Measurements from ENCODE around the gene TSPAN3. TPM values are rescaled to one million over a fixed set of nuclear protein-coding genes. Genes with fewer than 3 reads are reported as not detected.
A peak's percentile ranks its signal among the peaks of the same experiment; 100 is the strongest.

TSPAN3 gene
- total and polyA plus RNA-seq, 8 donors = 319 to 645 (median 360) TPM

GRCh38 chr15:76996526-76997401 is 74.1 kb downstream of the TSPAN3 start:
- Histone ChIP-seq H3K4me3 (peak overlapping the region; percentile 5 to 50), H3K36me3 (peaks cover 0 to 4% of the 10 kb centered on the region in 2 donors), H3K9me3 (no peaks in the 10 kb centered on the region), H3K4me1 (peaks cover 0 to 87% of the 10 kb centered on the region in 2 donors), H3K27ac (peak overlapping the region in 1 of 2 donors; percentile 94), H3K27me3 (no peaks in the 10 kb centered on the region)
- ATAC-seq = peak; percentile 41
- intact Hi-C loops (cut with DNase I) = no loop called here
- TF ChIP-seq CTCF (IDR thresholded peaks at IDR 0.05) = no peak
- DNase-seq = peak in 3 of 4 donors; percentile 50 to 85 (median 53)

GRCh38 chr15:76996076-76996525 is 74.8 kb downstream of the TSPAN3 start:
- Histone ChIP-seq H3K4me3 (peak overlapping the region; percentile 5 to 50), H3K9me3 (no peaks in the 10 kb centered on the region), H3K27ac (peak overlapping the region; percentile 65 to 94), H3K27me3 (no peaks in the 10 kb centered on the region), H3K36me3 (peaks cover 0 to 4% of the 10 kb centered on the region in 2 donors), H3K4me1 (peaks cover 0 to 88% of the 10 kb centered on the region in 2 donors)
- ATAC-seq (no peak), DNase-seq (no peak)
- intact Hi-C loops (cut with DNase I) = no loop called here
- no peak for TF ChIP-seq CTCF (IDR thresholded peaks at IDR 0.05)

GRCh38 chr15:76994971-76995945 is 75.7 kb downstream of the TSPAN3 start, which contains the start of gene PSTPIP1:
PSTPIP1 (plus strand) TSS chr15:76995126; CDS start chr15:76995574, 448 bp downstream.
- ATAC-seq (peak; percentile 49), DNase-seq (peak in 3 of 4 donors; percentile 48 to 92 (median 60))
- TF ChIP-seq CTCF (IDR thresholded peaks at IDR 0.05) = no peak
- Histone ChIP-seq H3K9me3 (no peaks in the 10 kb centered on the region), H3K4me3 (peak within 1 kb of the TSS; percentile 5 to 50), H3K27ac (peak within 1 kb of the TSS; percentile 65 to 94), H3K4me1 (peaks cover 0 to 90% of the 10 kb centered on the region in 2 donors), H3K36me3 (peaks cover 0 to 4% of the 10 kb centered on the region in 2 donors), H3K27me3 (no peaks in the 10 kb centered on the region)
- intact Hi-C loops (cut with DNase I) = no loop called here

GRCh38 chr15:76994496-76994895 is 76.4 kb downstream of the TSPAN3 start:
- intact Hi-C loops (cut with DNase I) = no loop called here
- no peaks in the 10 kb centered on the region for H3K9me3 ChIP-seq
- H3K4me3 ChIP-seq = peak overlapping the region in 1 of 2 donors; percentile 50
- peaks cover 0 to 85% of the 10 kb centered on the region in 2 donors for H3K4me1 ChIP-seq
- H3K36me3 ChIP-seq = peaks cover 0 to 3% of the 10 kb centered on the region in 2 donors
- H3K27me3 ChIP-seq = no peaks in the 10 kb centered on the region
- no peak for TF ChIP-seq CTCF (IDR thresholded peaks at IDR 0.05)
- ATAC-seq (no peak), DNase-seq (no peak)
- H3K27ac ChIP-seq = peak overlapping the region; percentile 65 to 94

All from left lung (tissue), 10 donors.